NCI-H524 treated with DMSO at 0.1 percent for 48 hours (cell line): ENCODE measurements around the gene GMIP.

Experiments
- DNase-seq: peaks from one replicate; lab custom pipeline; 2025; lab: John Stamatoyannopoulos, UW

GMIP gene

DNA sequence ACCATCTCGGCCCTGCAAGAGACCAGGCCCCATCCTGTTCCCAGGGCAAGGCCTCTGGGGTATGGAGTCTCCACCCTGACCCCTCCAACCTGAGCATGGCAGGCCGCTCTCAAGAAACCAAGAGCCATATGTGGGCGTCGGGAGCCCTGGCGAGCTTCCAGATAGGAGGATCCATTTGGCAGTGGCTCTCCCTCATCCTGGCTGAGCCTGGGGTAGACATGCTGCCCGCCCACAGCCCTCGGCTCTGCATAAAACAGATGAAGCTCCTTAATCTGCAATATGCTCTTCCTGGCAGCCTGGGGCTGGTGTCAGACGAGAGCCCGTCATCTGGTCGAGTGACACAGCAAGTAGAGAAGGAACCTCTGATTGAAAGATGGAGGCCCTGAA is 13.9 kb upstream of the GMIP start:
- DNase-seq = peak; percentile 68

DNA sequence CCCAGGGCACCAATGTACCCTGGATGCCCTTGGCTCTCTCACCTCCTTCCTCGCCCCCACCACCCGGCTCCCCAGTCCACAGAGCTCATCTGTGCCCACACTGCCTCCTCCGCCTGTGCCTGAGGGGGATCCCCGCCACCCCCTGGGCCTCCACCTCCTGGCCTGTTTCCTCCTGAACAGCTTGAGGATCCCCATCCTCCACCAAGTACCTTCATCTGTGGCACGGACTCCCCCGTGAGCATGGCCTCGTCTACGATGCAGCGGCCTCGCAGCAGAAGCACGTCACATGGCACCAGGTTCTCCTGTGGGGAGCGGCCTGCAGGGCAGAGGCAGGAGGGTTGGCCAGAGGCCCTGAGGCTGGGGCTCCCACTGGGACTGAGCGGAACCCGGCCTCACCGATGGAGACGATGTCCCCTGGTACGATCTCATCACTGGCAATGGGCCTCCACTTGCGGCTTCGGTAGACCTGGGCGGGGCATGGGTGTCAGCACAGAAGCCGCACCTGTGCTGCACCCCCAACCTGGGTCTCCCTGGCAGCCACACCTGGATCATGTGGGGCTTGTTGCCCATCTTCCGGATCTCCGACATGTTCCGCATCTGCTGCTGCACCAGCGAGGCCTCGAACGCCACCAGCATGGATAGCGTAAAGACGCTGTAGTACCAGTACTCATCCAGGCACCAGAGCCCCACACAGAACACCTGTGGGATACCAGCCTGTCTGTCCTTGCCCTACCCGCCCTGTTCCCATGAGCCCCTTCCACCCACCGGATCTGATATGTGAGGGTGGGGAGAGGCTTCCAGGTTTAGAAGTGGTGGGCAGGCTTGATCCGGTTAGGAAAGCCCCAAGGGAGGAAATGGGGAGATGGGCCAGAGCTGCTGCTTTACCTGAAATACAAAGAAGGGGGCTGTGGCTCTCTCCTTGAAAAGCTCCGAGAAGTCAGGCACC is 13.3 kb upstream of the GMIP start:
- DNase-seq = no peak

DNA sequence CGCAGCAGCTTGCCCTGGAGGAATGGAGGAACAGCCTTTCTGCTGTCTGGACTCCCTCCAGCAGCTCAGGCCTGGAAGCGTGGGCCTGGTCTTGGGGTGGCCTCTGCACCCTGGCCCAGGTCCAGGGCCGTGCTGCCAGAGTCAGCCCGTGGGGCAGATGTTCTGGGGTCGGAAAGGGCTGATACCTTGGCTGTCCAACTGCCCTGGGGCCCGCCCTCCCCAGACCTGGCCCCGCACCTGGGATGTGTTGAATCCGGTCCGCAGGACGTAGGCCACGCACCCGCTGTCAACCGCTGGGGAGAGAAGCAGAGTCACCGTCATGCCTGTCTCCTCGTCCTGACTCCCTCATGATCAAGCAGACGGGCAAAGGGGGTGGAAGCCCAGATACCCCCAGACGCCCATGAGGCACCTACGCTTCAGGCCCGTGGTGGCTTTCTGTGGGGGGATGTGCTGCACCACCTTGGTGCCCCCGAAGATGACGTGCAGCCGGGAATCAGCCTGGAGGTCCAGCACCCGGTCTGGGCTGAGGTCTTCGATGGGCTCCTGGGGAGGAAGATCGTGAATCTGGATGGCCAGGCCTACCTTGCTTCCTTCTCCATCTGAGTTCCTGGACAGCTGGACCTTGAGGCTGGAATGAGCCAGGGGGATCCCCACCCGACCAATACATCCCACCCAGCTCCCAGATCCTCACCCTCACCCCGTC is 12.3 kb upstream of the GMIP start:
- no peak for DNase-seq

DNA sequence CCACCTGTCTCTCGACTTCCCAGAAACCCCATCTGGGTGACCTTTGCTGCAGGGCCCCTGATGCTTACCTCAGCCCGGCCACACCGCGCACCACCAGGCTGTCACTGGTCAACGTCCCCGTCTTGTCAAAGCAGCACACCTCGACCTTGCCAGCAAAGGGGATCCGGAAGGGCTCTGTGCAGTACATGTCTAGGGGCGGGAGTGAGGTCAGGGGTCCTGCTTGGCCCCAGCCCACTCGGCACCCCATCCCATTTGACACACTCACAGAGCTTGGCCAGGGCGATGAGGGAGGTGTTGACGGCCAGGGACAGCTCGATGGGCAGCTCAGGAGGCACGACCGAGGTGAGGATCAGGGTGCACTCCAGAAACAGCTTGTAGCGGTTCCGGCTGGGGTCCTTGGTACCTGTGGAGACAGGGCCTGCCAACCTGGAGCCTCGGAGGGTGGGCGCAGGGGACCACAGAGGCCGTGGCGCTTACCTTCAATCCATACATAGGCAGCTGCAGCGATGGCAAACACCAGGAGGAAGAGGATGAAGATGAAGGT is 11.7 kb upstream of the GMIP start:
- DNase-seq = no peak

DNA sequence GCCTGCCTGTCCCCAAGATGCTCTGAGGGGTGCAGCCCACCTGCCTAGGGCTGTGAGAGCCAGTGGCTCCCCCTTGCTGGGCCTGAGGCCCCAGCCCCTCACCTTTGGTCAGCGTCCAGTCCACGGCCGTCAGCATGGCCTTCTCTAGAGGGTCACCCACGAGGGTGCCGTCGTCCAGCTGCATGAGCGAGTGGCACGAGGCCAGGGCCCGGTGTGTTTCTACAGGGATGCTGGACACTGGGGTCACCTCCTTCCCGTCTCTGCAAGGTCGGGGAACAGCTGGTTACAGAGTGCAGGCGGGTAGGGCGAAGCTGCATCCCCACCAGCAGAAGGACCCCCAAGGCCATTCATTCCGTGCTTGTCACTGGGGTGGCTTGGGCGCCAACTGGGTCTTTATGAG is 11.0 kb upstream of the GMIP start:
- DNase-seq = no peak

DNA sequence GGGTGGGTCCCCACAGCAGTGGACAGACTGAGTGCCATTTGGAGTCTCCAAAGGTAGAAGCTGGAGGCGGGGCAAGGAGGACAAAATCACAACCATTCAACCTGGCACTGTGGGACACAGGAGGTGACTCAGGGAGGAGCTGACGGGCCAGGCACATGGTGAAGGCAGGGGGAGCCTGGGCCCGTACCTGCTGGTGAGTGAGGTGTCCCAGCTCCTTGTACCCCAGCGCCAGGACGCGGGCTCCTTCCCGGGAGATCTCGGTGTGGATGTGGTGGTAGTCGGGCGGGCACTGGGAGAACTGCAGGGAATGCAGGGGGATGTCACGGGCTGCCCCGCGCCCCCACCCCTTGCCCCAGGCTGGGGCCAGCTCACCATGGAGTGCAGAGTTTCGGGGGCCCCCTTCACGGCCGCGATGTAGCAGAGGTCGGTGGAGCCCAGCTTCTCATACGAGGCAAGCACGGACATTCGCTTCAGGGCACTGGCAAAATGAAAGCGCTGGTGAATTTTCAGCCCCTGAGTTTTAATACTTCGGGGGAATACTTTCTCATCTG is 10.2 kb upstream of the GMIP start:
- DNase-seq = no peak

DNA sequence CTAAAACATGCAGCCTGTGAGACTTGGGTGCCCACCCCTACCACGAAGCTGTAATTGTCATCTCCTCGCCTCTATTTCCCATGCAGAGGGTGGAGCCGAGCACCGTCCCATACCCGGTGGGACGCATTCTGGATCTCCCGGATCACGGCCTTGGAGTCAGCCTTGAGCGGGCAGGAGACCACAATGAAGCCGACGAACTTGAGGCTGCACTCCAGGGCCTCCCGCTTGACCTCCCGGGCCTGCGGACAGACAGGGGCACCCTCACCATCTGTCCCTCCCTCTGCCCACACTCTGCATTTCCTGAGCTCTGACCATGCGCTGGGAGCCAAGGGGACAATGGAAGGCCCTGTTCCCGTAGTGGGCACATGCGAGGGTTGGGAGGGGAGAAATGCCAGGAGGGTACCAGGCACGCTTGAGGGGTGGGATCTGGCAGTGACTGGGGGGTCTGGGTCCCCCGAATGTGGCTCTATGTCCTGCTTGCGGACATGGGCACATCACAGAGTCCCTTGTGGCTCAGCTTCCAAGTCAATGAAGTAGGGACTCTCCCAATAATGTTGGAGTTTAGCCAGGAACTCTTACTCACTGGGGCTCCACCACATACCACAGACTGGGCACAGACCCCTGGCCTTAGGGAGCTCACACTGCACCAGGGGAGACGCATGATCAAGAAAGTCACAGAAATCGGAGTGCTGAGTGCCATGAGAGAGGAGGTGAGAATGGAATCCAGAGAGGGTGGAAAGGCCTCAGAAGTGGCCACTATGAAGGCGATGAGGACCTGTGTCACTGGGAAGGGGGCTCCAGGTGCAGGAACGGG is 9.2 kb upstream of the GMIP start:
- no peak for DNase-seq

DNA sequence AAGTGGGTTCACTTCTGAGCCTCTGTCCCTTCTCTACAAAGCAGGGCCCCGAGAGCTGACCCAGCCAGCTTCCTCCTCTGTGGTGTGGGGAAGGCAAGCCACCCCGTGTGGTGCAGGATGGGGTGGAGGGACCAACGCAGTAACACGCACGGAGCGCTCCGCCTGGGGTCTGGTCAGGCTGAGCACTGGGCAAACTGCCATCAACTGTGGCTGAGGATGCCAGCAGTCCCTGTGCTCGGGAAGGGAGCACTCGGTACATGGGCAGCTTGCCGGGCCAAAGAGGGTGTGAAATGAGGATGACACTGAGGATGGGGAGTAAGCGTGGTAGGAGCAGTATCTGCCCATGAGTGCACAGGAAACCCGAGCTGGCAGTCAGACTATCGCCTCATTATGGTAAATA is 7.6 kb upstream of the GMIP start:
- no peak for DNase-seq

DNA sequence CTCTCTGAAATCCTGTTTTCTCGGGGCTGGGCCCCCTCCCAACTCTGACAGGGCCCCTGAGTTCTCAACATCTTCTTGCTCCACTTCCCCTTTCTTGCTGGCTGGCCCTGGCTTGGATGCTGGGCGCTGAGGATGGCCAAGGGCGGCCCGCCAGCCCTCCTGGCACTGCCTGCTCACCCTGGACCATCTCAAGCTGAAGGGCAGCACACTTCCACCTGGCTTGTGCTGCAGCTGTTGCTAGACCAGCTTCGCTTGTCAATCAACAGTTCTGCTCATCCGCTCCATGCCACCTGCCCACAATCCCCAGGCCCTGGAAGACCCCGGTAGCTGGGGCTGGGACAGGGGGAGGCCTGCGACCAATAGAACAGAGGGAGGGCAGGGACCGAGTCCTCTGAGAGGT is 6.9 kb upstream of the GMIP start:
- no peak for DNase-seq

DNA sequence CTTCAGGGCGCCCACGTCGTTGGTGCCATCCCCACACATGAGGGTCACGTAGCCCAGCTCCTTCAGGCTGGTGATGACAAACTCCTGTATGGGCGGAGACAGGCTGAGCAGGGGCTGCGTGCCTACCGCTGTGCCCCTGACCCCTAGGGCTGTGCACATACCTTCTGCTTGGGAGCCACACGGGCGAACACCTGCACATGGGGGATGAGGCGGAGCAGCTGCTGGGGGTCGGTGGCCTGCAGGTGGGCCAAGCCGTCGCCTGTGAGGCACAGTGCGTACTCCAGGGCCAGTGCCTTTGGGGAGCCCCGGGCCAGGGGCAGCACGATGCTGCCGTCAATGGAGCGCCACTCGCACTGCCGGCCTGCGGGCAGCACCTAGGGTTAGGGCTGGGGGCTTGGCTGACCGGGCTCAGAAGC is 6.1 kb upstream of the GMIP start:
- DNase-seq = no peak

DNA sequence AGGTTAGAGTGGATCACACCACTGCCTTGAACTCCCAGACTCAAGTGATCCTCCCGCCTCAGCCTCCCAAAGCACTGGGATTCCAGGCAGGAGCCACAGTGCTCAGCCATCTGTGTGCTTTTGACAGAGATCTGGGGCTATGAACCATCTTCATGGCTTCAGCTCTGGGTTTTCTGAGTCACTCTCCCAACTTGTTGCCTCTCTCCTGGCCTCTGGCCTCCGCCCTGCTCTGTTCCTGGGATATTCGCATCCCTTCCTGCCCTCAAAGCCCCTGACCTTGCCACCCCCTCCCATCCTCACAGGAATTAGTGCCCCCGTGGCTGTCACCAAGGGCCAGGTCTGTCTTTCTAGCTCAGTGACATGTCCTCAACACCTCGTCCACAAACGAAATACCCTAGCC is 5.7 kb upstream of the GMIP start:
- DNase-seq = no peak

DNA sequence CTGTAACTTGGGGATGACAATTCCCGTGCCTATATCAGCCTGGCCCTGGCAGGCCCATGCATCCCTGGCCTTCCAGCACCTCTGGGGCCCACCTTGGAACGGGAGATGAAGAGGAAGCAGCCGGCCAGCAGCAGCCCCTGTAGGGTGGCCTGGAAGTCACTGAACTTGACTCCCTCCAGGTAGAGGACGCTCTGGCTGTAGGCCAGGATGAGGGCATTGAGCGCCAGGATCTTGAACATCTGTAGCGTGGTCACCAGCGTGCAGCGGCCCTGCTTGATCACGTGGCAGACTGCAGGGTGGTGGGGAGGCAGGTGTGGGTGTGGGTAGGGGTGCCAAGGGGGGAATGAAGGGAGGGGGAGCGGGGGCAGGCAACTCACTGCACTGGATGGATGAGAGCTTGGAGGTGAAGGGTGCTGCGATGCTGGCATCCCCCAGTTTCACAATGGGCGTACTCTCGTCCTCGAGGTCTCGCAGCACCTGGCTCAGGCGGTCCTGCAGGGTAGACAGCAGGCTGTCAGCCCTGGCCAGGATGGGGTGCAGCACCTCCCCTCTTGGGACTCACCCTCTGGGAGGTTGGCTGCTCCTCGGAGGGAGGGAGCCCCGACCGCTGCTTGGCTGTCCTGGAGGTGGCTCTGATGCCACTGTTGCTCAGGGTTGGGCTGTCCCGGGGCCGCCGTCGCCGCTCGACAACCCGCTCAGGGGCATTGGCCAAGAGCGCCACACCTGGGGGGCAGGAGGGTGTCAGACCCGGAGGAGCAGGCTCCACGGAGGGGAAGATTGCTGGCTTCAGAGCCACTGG is 3.8 kb upstream of the GMIP start:
- DNase-seq = no peak

DNA sequence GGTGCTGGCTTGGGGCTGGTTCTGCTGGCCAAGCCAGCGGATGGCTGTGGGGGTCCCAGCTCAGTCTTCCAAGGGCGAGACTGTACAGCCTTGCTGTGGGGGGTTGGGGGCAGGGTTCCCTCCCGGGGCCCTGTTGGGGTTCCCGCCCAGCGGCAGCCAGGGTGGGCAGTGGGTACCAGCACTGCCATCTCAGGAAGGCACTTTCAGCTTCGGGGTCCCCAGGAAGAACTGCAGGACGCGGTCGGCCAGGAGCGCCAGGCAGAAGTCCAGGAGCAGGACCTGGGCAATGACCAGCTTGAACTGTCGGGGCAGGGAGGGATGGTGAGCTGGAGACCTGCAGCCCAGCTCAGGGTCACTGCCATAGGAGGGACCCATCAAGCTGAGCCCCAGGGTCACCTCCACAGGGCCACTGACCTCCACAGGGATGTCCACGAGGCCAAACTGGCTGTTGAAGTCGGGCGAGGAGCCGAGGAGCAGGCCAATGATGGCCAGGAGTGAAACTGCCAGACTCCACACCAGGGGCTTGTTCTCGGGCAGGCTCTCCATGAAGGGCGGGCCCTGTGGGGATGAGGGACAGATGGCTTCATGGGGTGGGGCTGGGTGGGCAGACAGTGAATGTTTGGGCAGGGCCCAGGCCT is 1.9 kb upstream of the GMIP start:
- DNase-seq = no peak

DNA sequence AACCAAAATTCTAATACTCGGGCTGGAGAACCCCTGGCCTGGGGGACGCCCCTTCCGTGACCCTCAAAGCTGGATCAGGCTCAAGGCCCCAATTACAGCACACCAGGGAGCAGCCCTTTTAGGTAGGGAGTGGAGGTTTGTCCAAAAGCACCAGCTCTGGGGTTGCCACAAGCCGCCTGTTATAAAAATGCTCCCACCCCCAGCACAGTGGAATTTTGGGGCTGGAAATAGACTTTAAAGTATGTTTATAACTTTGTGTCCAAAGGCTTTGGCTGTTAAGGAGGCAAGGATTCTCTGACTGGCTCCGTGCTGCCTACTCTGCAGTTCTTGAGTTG is 564 bp upstream of the GMIP start:
- no peak for DNase-seq

DNA sequence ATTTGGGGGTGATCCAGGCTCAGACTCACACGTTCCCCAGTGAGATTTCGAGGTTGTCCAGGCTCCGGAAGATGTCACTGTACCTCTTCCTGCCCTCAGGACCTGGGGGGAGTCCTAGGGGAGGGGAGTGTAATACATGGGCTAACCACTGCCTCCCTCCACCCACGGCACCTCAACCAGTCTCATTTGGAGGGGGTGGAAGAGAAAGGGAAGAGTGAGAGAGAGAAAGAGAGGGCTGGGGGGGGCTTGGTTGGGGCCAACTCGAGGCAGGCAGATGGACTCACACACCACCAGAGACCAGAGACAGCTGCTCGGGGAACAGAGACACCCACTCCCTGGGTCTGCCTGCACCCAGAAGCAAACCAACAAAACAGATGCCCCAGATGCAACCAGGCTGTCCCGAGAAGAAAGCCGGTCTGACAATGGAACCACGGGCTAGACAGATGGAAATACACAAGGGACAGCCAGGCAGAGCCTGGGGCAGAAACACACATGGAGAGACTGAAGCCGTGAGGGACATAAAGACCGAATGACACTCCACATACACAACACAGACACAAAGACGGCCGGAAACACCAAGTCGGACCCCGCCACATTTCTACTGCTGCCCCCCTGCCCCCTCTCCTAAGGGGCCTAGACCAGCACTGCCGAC is 825 bp downstream of the GMIP start:
- no peak for DNase-seq

DNA sequence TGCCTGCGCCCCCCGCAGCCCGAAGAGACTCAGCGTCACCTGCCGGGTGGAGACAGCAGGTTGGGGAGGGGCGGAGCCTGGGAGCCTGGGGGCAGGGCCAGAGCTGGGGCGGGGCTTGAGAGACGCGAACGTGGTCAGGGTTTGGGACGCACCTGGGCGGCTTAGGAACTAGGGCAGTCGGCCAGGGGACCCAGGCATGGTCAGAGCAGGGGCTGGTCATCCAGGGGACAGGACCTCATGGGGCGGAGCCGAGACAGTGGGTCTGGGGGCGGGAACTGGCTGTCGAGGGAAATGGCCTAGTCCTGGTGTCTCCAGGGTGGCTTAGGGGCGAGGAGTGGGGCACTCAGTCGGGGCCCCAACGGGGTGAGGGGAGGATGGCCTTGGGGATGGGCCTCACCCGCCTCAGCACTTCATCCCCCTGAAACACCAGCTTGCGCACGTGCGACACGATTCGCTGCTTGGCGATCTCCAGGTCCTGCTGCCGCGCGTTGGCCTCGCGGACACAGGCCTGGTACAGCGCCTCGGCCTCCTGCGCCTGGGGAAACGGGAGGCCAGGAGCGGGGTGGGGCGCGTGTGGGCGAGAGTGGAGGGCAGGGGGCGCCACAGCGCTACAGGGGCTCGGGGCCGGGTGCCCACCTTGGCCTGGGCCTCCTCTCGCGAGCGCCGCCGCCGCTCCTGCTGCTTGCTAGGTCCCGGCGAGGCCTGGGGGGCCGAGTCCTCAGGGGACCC is 5.8 kb downstream of the GMIP start:
- no peak for DNase-seq

DNA sequence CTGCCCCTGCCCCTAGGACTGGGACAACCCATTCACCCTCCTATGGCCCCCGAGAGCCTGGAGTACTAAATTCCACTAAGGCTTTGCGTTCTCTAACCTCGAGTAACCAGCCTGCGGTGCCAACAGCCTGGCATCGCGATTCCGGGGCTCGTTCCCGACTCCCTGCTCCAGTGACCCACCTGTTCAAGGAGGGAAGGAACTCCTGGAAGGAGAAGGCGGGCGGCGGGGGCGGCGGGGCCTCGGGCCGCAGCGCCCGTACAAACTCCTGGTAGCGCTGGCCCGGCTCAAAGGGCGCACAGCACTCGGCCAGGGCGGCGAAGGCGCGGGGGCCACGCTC is 6.3 kb downstream of the GMIP start:
- DNase-seq = no peak

DNA sequence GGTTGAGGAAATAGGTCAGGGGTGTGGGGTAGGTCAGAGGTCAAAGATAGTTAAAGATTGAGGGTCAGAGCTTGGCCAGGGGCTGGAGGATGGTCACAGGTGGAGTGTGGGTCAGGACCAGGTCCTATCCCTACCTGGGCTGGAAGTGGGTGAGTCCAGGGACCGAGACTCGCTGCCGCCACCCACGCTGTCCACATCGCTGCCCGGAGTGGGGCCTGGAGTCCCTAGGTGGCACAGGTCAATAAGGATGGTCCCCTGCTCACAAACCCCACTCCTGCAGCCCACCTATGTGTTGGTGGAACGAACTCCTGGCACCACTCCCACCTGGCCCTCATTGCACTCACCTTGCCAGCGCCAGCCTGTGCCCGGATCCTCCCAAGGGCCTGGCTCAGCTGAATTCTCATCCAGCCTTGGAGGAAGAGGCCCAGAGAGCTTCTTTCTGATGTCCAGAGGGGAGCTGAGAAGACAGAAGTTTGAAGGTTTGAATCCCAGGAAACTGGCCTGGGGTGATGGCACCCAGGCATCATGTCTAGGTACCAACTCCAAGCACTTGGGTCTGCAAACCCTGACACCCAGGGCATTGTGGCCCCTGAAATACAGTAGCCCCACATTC is 6.8 kb downstream of the GMIP start:
- no peak for DNase-seq

DNA sequence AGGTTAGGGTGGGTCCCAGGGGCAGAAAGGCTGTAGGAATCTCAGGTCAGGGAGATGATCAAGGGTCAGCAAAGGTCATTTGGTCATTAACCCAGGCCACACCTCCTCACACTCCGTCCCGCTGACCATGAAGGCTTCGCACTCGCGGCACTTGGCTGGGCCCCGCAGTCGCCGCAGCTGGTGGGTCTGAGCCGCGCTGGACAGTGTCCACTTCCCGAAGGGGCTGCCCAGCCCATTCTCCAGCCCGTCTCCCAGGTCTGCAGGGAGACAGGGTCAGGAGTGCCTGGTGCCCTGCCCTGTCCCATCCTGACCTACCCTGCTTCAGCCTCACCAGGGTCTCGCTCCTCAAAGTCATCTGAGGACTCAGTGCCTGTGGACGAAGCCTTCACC is 8.1 kb downstream of the GMIP start:
- DNase-seq = no peak
